ENCODE measurements around the gene MAPK1. TPM values are rescaled to one million over a fixed set of nuclear protein-coding genes. Genes with fewer than 3 reads are reported as not detected.
"Not testable (repeated sequence)": the region's sequence is repeated elsewhere in the genome, so short reads cannot be mapped to it uniquely, and the experiment has no call there.

Gene MAPK1
- total RNA-seq = 10 to 100 TPM; 51.3 to 77.8 (median 66.0) TPM

DNA sequence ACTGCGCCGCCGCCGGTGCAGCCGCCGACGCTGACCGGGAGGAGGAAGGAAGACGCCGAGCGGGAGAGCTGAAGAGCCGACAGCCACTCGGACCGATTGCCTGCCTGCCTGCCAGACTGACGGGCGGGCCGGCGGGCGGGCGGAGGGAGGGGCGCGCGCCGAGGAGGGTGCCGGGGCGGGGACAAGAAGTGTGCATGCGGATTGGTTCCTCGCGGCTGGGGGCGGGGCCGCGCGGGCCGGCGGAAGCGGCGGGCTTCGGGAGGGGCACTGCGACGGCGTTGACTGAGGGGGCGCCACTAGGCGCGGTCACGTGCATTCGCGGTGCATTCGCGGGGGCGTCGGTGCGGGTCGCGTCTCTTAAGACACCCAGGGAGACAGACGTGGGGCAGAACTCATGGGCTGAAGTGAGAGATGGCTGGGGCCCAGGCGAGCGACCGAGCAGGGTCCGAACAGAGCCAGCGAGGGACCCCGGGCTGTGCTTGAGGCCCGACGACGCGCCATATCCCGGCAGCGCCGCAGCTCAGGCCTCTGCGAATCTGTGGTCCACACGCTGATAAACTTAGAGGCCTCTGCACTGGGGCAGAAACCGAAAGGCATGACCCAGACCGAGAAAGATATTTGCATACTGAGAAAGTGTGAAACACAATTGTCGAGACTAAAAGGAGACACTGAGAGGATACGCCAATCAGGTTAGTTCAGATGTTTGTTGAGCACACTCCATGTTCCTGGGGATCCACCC is at the start of gene MAPK1:
Gene MAPK1, minus strand, starts transcription at position 118 of the 739 bp plus-strand sequence. CDS start 205 bp downstream, outside the sequence.
- no peaks in the 10 kb centered on the region for H3K9me3 ChIP-seq
- H3K27me3 ChIP-seq = no peaks in the 10 kb centered on the region
- WGBS = under 1% methylated on average over 26 of the region's 74 CpGs
- peak within 1 kb of the TSS; percentile 91 for H3K27ac ChIP-seq
- peaks cover 45% of the 10 kb centered on the region for H3K4me1 ChIP-seq
- H3K4me3 ChIP-seq = peak within 1 kb of the TSS; percentile 76
- no peaks in the 10 kb centered on the region for H3K36me3 ChIP-seq
- peak; percentile 12 to 42 (median 13) for TF ChIP-seq POLR2AphosphoS5 (IDR thresholded peaks at IDR 0.05)
- TF ChIP-seq, protein P1, sequence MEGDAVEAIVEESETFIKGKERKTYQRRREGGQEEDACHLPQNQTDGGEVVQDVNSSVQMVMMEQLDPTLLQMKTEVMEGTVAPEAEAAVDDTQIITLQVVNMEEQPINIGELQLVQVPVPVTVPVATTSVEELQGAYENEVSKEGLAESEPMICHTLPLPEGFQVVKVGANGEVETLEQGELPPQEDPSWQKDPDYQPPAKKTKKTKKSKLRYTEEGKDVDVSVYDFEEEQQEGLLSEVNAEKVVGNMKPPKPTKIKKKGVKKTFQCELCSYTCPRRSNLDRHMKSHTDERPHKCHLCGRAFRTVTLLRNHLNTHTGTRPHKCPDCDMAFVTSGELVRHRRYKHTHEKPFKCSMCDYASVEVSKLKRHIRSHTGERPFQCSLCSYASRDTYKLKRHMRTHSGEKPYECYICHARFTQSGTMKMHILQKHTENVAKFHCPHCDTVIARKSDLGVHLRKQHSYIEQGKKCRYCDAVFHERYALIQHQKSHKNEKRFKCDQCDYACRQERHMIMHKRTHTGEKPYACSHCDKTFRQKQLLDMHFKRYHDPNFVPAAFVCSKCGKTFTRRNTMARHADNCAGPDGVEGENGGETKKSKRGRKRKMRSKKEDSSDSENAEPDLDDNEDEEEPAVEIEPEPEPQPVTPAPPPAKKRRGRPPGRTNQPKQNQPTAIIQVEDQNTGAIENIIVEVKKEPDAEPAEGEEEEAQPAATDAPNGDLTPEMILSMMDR (IDR thresholded peaks at IDR 0.05) = peak in 1 of 2 donors; percentile 50
- TF ChIP-seq EP300 (IDR thresholded peaks at IDR 0.05) = no peak
- peak; percentile 38 to 54 for TF ChIP-seq POLR2A (IDR thresholded peaks at IDR 0.05)
- DNase-seq (ENCODE audit: low spot score in 2 of 2) = peak; percentile 95 to 96

DNA sequence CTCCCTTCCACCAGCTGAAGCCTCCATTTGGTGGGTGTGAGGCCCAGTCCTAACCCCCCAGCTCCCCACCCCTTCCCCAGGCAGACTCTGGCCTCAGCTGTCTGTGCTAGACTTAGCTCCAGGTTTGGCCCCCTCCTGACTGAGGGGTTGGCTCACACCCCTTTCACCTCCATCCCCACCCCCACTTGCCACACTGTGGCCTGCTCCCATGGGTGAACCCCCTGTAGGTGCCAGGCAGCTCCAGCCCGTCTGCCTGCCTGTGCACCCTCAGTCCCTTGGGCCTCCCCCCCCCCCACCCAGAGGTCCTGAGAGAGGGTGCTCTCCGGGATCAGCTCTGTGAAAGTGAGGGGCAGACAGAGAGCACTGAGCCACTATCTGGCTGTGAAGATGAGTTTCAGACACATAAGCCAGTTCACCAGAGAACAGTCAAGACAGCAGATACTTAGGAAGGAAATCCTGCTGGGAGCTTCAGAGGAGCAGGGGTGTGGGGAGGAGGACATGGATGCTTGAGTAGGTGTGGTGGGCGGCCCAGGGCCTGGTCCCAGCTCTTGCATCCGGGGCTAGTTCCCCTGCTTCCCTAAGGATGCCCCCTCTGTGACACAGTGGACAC is 49.0 kb upstream of the MAPK1 start:
- Histone ChIP-seq H3K4me1 (no peaks in the 10 kb centered on the region), H3K36me3 (peaks cover 20% of the 10 kb centered on the region), H3K9me3 (no peaks in the 10 kb centered on the region), H3K4me3 (no peak overlapping the region), H3K27ac (no peak overlapping the region), H3K27me3 (no peaks in the 10 kb centered on the region)
- 80% methylated on average over 2 of the region's 4 CpGs for WGBS
- no peak for DNase-seq (ENCODE audit: low spot score in 2 of 2)
- TF ChIP-seq POLR2AphosphoS5 (IDR thresholded peaks at IDR 0.05) (no peak), POLR2A (IDR thresholded peaks at IDR 0.05) (no peak), EP300 (IDR thresholded peaks at IDR 0.05) (no peak)
- TF ChIP-seq, protein P1 (IDR thresholded peaks at IDR 0.05) = no peak

DNA sequence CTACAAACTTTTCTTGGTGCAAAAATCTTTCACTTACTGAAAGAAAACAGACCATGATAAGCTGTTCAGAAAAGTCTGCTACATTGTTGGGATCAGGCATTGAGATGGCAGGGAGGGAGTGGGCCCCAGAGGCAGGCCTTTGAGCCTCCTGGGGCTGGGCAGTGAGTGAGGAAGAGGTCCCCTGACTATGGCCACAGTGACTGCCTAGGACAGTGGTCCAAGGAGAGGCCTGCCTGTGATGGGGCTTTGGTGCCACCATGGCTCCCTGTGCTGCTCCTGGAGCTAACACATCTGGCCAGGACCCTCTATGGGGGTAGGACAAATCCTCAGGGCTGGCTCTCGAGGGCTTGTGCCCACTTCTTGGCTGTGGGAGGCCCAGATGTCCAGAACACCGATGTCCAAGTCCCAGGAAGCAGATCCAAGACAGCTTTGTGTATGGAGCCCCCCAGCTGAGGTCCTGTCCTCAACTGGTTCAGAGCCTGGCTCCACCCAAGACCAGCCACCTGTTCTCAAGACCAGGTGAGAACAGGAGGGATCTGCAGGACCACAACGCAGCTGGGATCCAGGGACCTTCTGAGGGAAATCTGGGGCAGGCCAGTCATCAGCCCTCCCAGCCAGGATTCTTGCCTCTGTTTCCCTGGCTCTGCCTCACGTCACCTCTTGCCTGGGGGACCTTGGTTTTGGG is 48.3 kb upstream of the MAPK1 start:
- Histone ChIP-seq H3K4me3 (no peak overlapping the region), H3K9me3 (no peaks in the 10 kb centered on the region), H3K27ac (no peak overlapping the region), H3K4me1 (no peaks in the 10 kb centered on the region), H3K27me3 (no peaks in the 10 kb centered on the region), H3K36me3 (peaks cover 14% of the 10 kb centered on the region)
- WGBS = 85% methylated on average over 3 of the region's 4 CpGs
- TF ChIP-seq, protein P1 (IDR thresholded peaks at IDR 0.05) = no peak
- TF ChIP-seq POLR2AphosphoS5 (IDR thresholded peaks at IDR 0.05) (no peak), POLR2A (IDR thresholded peaks at IDR 0.05) (no peak), EP300 (IDR thresholded peaks at IDR 0.05) (no peak)
- no peak for DNase-seq (ENCODE audit: low spot score in 2 of 2)

DNA sequence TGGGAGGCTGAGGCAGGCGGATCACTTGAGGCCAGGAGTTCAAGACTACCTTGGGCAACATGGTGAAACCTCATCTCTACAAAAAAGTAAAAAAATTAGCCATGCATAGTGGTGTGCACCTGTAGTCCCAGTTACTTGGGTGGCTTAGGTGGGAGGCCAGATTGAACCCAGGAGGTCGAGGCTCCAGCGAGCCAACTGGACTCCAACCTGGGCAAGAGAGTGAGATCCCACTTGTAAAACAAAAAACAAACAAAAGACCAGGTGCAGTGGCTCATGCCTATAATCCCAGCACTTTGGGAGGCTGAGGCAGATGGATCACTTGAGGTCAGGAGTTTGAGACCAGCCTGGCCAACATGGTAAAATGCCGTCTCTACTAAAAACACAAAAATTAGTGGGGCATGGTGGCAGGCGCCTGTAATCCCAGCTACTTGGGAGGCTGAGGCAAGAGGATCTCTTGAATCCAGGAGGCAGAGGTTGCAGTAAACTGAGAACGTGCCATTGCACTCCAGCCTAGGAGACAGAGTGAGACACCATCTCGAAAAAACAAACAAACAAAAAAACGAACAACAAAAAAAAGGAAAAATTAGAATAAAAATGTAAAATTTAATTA is 46.7 kb upstream of the MAPK1 start:
- DNase-seq (ENCODE audit: low spot score in 2 of 2); H3K36me3 ChIP-seq: not testable (repeated sequence)

DNA sequence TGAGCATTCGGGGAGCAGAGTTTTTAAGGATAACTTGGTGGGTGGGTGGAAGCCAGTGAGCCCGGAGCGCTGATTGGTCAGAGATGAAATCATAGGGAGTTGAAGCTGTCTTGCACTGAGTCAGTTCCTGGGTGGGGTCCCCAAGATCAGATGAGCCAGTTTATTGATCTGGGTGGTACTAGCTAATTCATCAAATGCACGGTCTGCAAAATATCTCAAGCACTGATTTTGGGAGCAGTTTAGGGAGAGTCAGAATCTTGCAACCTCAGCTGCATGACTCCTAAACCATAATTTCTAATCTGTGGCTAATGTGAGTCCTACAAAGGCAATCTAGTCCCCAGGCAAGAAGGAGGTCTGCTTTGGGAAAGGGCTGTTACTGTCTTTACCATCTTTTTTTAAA is 42.9 kb upstream of the MAPK1 start:
- not testable (repeated sequence) for H3K4me1 ChIP-seq; H3K36me3 ChIP-seq; H3K9me3 ChIP-seq; H3K4me3 ChIP-seq; H3K27ac ChIP-seq; H3K27me3 ChIP-seq; DNase-seq (ENCODE audit: low spot score in 2 of 2)
- WGBS = 81% methylated on average over 4 of the region's 4 CpGs

More for the DNA sequence above, 46.7 kb upstream of the MAPK1 start:
- H3K4me3 ChIP-seq, H3K27ac ChIP-seq, H3K27me3 ChIP-seq, H3K4me1 ChIP-seq, H3K9me3 ChIP-seq: not testable (repeated sequence)
- 91% methylated on average over 8 of the region's 8 CpGs for WGBS

DNA sequence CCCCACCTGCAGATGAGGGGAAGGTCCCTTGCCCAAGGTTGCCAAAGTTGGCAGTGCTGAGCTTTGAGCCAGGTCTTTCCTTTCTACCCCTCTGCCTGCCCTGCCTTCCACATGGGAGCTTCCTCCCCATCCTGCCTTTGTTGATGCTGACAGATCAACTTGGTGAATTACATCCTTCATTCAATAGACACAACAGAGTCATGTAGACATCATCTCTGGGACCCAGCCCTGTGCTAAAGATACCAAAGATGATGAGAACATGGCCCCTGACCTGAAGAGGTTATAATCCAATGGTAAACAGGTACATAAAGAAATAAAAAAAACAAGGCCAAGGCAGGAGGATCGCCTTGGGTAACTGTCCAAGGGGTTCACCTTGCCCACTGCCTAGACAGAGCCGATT is 42.4 kb upstream of the MAPK1 start:
- TF ChIP-seq, protein P1 (IDR thresholded peaks at IDR 0.05) = no peak
- no peak for TF ChIP-seq POLR2AphosphoS5 (IDR thresholded peaks at IDR 0.05)
- no peak for TF ChIP-seq EP300 (IDR thresholded peaks at IDR 0.05)
- TF ChIP-seq POLR2A (IDR thresholded peaks at IDR 0.05) = no peak
- no peak for DNase-seq (ENCODE audit: low spot score in 2 of 2)
- no peak overlapping the region for H3K4me3 ChIP-seq
- H3K36me3 ChIP-seq = no peaks in the 10 kb centered on the region
- H3K27me3 ChIP-seq = no peaks in the 10 kb centered on the region
- no peaks in the 10 kb centered on the region for H3K9me3 ChIP-seq
- WGBS = 90% methylated on average over 2 of the region's 2 CpGs
- H3K27ac ChIP-seq = no peak overlapping the region
- no peaks in the 10 kb centered on the region for H3K4me1 ChIP-seq

Data from suprapubic skin (tissue), 4 donors.